Skeletal muscle satellite cell (primary cell): ENCODE results near the gene TRIP10.
"Not testable (repeated sequence)": the region's sequence is repeated elsewhere in the genome, so short reads cannot be mapped to it uniquely, and the experiment has no call there.

Experiments used
- H3K27me3 ChIP-seq: 2 replicates; pipeline ENCODE4 v1.7.0; 2013; ENCODE audit warnings: low read length; ENCODE audit not compliant: control insufficient read depth, insufficient read depth
- H3K36me3 ChIP-seq: 2 replicates; pipeline ENCODE4 v1.7.0; 2013; ENCODE audit warnings: mild to moderate bottlenecking, control low read depth, low read length; ENCODE audit not compliant: insufficient read depth
- H3K4me1 ChIP-seq: 2 replicates; pipeline ENCODE4 v1.7.0; 2013; ENCODE audit warnings: low read length; ENCODE audit not compliant: control insufficient read depth, insufficient read depth
- H3K4me2 ChIP-seq: 2 replicates; pipeline ENCODE4 v1.7.0; 2013; ENCODE audit warnings: mild to moderate bottlenecking, low read length
- H3K4me3 ChIP-seq: 2 replicates; pipeline ENCODE4 v1.7.0; 2013; ENCODE audit warnings: low read length
- H3K9ac ChIP-seq: 2 replicates; pipeline ENCODE4 v1.7.0; 2013; ENCODE audit warnings: mild to moderate bottlenecking, low read depth, low read length, moderate library complexity
- H3K9me3 ChIP-seq: replicated peaks from 2 replicates; pipeline ENCODE4 v1.7.0; 2013; ENCODE audit warnings: mild to moderate bottlenecking, control low read depth, low read length

The TRIP10 gene

GRCh38 chr19:6767081-6767356 lies 27.5 kb downstream of the TRIP10 start:
- no peak overlapping the region for H3K4me3 ChIP-seq
- H3K4me1 ChIP-seq: peaks cover 5% of the 10 kb centered on the region
- no peak overlapping the region for H3K9ac ChIP-seq

GRCh38 chr19:6767357-6768235 lies 28.1 kb downstream of the TRIP10 start, which contains the start of gene SH2D3A:
Gene SH2D3A (minus strand): TSS chr19:6767435. CDS start chr19:6763748, 3,687 bp downstream.
- no peaks in the 10 kb centered on the region for H3K36me3 ChIP-seq

More at GRCh38 chr19:6767081-6767356, 27.5 kb downstream of the TRIP10 start:
- Histone ChIP-seq H3K4me2 (peak overlapping the region; percentile 25), H3K27me3 (peaks cover 22% of the 10 kb centered on the region), H3K36me3 (no peaks in the 10 kb centered on the region), H3K9me3 (no peaks in the 10 kb centered on the region)

GRCh38 chr19:6768236-6768785 lies 28.8 kb downstream of the TRIP10 start:
- H3K9ac ChIP-seq: no peak overlapping the region
- H3K27me3 ChIP-seq: peaks cover 22% of the 10 kb centered on the region
- H3K4me2 ChIP-seq: no peak overlapping the region
- H3K4me1 ChIP-seq: peaks cover 5% of the 10 kb centered on the region
- no peaks in the 10 kb centered on the region for H3K36me3 ChIP-seq
- no peaks in the 10 kb centered on the region for H3K9me3 ChIP-seq
- H3K4me3 ChIP-seq: no peak overlapping the region

More at GRCh38 chr19:6767357-6768235, 28.1 kb downstream of the TRIP10 start, which contains the start of gene SH2D3A:
- Histone ChIP-seq H3K4me2 (peak within 1 kb of the TSS; percentile 25), H3K9me3 (no peaks in the 10 kb centered on the region), H3K27me3 (peaks cover 22% of the 10 kb centered on the region), H3K9ac (no peak within 1 kb of the TSS), H3K4me1 (peaks cover 5% of the 10 kb centered on the region), H3K4me3 (no peak within 1 kb of the TSS)

- Histone ChIP-seq H3K9me3 (no peaks in the 10 kb centered on the region), H3K4me2 (no peak overlapping the region), H3K9ac (no peak overlapping the region), H3K4me3 (no peak overlapping the region), H3K4me1 (peaks cover 5% of the 10 kb centered on the region), H3K27me3 (peaks cover 22% of the 10 kb centered on the region), H3K36me3 (no peaks in the 10 kb centered on the region)
Measured at GRCh38 chr19:6769006-6769619, 29.6 kb downstream of the TRIP10 start.

- not testable (repeated sequence) for H3K4me2 ChIP-seq, H3K36me3 ChIP-seq, H3K9ac ChIP-seq, H3K4me3 ChIP-seq, H3K9me3 ChIP-seq, H3K4me1 ChIP-seq
- H3K27me3 ChIP-seq: peaks cover 13% of the 10 kb centered on the region
Measured at GRCh38 chr19:6771648-6772027, 32.2 kb downstream of the TRIP10 start.

- Histone ChIP-seq H3K36me3 (no peaks in the 10 kb centered on the region), H3K9me3 (no peaks in the 10 kb centered on the region), H3K27me3 (peaks cover 7% of the 10 kb centered on the region), H3K4me3 (no peak within 1 kb of the TSS), H3K4me1 (peaks cover 1% of the 10 kb centered on the region), H3K9ac (no peak within 1 kb of the TSS), H3K4me2 (no peak within 1 kb of the TSS)
Measured at GRCh38 chr19:6772028-6772865, 32.8 kb downstream of the TRIP10 start, which contains the start of gene VAV1. Gene VAV1 (plus strand): TSS chr19:6772708. CDS start chr19:6772808, 100 bp downstream.

- no peak overlapping the region for H3K4me2 ChIP-seq
- H3K4me1 ChIP-seq: no peaks in the 10 kb centered on the region
- no peak overlapping the region for H3K4me3 ChIP-seq
- no peaks in the 10 kb centered on the region for H3K9me3 ChIP-seq
- H3K36me3 ChIP-seq: no peaks in the 10 kb centered on the region
- peaks cover 3% of the 10 kb centered on the region for H3K27me3 ChIP-seq
- no peak overlapping the region for H3K9ac ChIP-seq
Measured at GRCh38 chr19:6772866-6773322, 33.4 kb downstream of the TRIP10 start.

GRCh38 chr19:6773323-6773931 lies 33.9 kb downstream of the TRIP10 start:
- Histone ChIP-seq H3K9me3 (no peaks in the 10 kb centered on the region), H3K4me2 (no peak overlapping the region), H3K36me3 (no peaks in the 10 kb centered on the region), H3K27me3 (no peaks in the 10 kb centered on the region), H3K9ac (no peak overlapping the region), H3K4me1 (no peaks in the 10 kb centered on the region), H3K4me3 (no peak overlapping the region)

GRCh38 chr19:6774821-6775707 lies 35.6 kb downstream of the TRIP10 start:
- Histone ChIP-seq H3K9ac (no peak overlapping the region), H3K4me1 (no peaks in the 10 kb centered on the region), H3K4me3 (no peak overlapping the region)

GRCh38 chr19:6776045-6776444 lies 36.6 kb downstream of the TRIP10 start:
- not testable (repeated sequence) for H3K27me3 ChIP-seq, H3K9ac ChIP-seq, H3K4me1 ChIP-seq, H3K4me3 ChIP-seq, H3K36me3 ChIP-seq, H3K4me2 ChIP-seq, H3K9me3 ChIP-seq

More at GRCh38 chr19:6774821-6775707, 35.6 kb downstream of the TRIP10 start:
- Histone ChIP-seq H3K9me3 (no peaks in the 10 kb centered on the region), H3K27me3 (no peaks in the 10 kb centered on the region), H3K4me2 (no peak overlapping the region), H3K36me3 (no peaks in the 10 kb centered on the region)
